ENCODE data around the gene BAZ2B.

- TF ChIP-seq CTCF (IDR thresholded peaks at IDR 0.05) (no peak), POLR2A (IDR thresholded peaks at IDR 0.05) (no peak)
These were observed 253.5 kb downstream of the BAZ2B start for GRCh38 chr2:159362816-159363251.
